GM21526 (cell line): ENCODE results near the gene KMT2C.
A peak's percentile ranks its signal among the peaks of the same experiment; 100 is the strongest.
"Not testable (repeated sequence)": the region's sequence is repeated elsewhere in the genome, so short reads cannot be mapped to it uniquely, and the experiment has no call there.

ENCODE experiments used
- ATAC-seq: cut with Tn5 transposase; IDR thresholded peaks from one replicate; pipeline ENCODE4 v1.9.1; 2021; ENCODE audit warnings: moderate library complexity; ENCODE audit not compliant: unreplicated experiment, low FRiP score

The KMT2C gene

DNA sequence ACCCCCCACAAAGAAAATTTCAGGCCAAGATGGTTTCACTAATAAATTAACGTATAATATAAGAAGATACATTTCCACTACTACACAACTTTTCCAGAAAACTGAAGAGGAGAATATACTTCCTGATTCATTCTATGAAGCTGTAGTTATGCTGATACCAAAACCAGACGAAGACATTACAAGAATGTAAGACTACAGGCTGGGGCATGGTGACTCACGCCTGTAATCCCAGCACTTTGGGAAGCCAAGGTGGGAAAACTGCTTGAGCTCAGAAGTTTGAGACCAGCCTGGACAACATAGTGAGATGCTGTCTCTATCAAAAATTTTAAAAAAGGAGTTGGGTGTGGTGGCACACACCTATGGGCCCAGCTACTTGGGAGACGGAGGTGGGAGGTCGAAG, 201.4 kb downstream of the KMT2C start:
- ATAC-seq, result not testable (repeated sequence)

DNA sequence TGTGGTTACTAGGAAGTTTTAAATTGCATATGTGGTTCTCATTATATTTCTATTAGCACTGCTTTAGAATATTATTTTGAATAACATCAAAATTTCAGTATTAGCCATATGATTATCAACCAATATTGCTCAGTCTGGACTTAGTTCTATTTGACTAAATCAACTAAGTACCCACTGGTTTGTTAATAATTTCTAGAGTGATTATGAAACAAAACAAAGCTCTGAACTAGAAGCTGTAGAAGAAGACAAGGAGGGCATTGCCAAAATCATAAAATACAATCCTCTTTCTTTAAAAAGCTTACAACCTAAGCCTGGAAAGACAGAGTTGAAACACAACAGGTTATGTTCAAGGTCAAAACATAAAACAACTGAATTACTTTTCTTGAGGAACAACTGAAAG, 204.7 kb downstream of the KMT2C start:
- no peak for ATAC-seq

DNA sequence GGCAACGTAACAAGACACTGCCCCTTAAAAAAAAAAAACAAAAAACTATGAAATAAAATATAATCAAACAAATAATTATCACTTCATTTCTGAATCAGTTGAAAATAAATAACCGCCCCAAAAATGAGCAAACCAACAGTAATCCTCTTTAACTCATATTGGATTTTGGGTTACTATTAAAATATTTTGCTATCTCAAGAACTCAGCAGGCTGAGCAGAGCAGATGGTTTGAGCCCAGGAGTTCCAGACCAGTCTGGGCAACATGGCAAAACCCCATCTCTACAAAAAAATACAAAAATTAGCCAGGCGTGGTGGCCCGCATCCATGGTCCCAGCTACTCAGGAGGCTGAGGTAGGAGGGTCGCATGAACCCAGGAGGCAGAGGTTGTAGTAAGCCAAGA, 216.2 kb downstream of the KMT2C start:
- ATAC-seq, result not testable (repeated sequence)

DNA sequence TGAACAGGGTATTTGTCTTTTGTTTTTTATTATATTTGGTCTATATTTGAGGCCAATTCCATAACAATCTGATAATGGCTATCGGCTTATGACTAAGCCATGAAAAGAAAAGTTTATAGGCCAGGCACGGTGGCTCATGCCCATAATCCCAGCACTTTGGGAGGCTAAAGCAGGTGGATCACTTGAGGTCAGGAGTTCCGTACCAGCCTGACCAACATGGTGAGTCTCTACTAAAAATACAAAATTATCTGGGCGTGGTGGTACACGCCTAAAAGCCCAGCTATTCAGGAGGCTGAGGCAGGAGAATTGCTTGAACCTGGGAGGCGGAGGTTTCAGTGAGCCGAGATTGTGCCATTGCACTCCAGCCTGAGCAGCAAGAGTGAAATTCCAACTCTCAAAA, 227.0 kb downstream of the KMT2C start:
- not testable (repeated sequence) for ATAC-seq

DNA sequence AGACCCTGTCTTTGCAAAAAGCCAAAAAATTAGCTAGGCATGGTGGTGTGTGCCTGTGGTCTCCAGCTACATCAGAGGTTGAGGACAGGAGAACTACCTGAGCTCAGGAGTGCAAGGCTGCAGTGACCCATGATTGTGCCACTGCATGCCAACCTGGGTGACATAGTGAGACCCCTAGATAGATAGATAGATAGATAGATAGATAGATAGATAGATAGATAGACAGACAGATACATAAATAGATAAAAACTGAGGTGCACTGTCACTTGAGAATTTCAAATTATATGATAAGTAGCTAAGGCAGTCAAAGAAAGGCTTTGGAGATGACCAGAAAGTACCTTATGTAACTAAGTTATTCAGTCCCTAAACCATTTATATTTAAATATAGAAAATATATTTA, 231.4 kb downstream of the KMT2C start:
- not testable (repeated sequence) for ATAC-seq

DNA sequence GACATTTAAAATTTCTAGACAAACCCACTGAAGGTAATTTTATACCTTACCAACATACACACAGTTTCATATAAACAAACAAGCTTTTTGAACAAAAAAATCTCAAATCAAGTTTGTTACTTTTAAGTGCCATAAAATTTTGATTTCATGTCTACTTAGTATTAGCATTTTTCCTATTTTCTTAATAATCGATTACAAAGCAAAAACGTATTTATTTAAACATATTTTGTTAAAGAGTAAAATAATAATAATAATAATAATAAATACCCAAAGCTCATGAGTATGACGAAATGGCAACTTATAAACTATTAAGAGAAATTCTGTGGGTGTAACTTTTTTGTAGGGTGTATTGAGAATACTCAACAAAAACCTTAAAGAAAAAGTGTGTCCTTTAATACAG, 232.7 kb downstream of the KMT2C start:
- ATAC-seq, result no peak

DNA sequence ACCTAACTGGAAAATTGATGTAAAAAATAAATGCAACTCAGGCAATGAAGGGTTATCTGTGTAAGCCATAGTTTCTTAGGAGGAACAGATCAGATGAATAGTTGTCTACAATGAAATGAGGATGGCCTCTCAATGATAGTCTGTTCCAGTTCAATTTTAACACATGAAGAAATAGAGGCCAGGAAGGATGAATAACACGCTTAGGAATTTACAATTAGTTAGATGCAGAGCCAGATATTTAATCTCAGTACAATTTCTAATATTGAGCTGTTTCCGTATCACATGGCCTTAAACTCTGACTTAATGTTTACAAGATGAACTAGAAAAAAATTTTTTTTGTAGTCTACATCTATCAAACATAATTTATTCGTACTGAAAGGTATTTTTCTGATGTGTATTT, 233.7 kb downstream of the KMT2C start:
- ATAC-seq, result no peak

DNA sequence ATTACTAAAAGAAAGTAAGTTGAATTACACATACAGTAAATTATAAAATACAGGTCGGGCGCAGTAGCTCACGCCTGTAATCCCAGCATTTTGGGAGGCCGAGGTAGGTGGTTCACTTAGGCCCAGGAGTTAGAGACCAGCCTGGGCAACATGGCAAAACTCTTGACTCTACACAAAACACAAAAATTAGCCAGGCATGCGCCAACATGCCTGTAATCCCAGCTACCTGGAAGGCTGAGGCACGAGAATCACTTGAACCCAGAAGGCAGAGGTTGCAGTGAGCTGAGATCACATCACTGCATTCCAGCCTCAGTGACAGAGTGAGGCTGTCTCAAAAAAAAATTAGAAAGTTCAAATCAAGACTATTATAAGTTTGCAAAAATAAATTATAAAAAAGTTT, 235.4 kb downstream of the KMT2C start:
- ATAC-seq, result no peak

DNA sequence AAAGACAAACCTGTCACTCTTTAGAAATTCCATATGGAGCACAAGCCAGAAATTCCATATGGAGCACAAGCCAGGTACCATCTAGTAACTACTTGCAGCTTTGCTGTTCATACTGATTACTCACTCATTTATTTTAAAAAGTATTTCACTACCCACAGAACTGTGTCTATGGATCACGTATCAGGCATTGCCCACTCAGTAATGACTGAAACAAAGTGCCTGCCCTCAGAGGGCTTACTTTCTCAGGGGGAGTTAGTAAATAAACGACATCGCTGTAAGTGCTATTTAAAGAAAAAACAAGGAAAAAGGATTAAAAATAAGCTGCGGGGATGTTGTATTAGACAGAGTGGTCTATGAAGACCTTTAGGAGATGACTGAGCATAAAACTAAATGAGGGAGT, 239.4 kb downstream of the KMT2C start:
- no peak for ATAC-seq

DNA sequence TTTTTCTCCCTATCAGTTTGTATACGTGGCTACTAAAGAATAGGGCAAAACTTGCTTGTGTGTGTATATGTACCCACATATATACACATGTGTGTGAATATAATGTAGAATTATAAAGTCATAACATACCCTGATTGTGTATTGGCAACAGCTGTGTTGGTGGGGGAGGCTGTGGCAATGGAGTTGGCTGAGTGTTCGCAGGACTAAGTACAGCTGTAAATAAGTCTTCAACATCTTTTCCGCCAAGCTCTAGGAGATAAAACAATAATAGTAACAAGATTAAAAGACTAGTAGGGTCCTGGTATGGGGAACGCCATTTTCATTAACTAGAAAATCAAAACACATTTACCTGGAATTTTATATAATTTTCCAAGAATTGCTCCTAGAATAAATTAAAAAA, 241.9 kb downstream of the KMT2C start:
- no peak for ATAC-seq

DNA sequence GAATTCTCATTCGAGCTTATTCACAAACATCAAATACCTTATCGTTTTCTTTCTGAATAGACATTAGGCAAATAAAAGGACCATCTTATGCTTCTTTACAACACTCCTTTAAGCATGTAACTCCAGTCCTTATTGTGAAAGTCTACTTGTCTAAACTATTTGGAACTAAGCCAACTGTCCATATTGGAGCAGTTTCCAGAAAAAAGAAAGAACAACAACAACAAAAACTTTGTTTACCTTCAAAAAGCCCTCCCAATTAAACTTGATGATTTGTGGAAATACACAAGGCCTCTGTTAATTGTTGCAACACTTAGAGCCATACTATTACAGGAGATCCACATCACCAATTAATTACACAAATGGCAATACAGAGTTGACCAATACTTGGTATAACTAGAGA, 246.7 kb downstream of the KMT2C start:
- no peak for ATAC-seq

DNA sequence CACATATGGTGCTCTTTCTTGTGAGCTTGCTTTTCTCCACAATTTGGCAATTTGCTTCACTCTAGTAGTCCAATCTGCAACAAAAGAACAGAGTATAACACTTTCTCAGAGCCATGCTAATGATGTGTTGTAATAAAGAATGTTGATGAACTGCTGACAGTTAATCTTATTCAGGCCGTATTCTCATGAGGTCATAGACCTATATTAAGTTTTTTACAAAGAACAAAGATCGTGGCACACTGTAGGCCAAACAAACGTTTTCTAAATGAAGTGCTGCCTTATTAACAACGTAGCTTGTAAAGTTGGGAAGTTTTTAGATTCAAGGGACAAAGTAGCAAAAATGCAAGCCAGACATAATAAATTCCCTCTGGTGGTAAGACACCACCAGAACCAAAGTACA, 250.2 kb downstream of the KMT2C start:
- no peak for ATAC-seq

DNA sequence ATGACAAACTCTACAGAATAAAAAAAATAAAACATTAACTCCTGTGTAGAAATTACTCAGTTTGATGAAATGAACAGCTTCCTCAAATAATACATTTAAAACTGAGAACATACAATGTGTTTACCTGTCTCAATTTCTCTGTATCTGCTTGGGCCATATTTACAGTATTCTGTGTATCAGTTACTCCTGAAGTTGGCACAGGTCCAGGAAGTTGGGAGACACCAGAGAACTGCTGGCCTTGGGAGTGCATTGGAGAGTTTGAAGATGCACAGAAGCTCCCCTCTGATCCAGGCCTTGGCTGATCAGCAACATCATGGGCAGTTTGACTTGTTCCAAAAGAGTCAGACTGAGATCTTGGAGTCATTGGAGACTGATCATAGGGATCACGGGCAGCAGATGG, 255.2 kb downstream of the KMT2C start:
- no peak for ATAC-seq

DNA sequence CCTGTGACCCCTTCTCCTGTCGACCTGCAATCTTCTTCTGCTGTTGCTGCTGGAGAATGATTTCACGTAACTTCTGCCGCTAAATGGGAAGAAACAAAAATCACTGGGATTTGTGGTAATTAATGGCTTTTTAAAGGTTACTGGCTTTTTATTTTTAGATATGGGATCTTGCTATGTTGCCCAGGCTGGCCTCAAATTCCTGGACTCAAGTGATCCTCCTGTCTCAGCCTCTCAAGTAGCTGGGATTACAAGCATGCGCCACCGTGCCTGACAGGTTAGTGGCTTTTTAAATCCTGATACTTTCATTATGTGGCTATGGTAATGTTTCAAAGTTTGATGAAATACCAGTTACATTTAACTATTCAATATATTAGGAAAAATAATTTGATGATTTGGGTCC, 255.8 kb downstream of the KMT2C start:
- no peak for ATAC-seq

DNA sequence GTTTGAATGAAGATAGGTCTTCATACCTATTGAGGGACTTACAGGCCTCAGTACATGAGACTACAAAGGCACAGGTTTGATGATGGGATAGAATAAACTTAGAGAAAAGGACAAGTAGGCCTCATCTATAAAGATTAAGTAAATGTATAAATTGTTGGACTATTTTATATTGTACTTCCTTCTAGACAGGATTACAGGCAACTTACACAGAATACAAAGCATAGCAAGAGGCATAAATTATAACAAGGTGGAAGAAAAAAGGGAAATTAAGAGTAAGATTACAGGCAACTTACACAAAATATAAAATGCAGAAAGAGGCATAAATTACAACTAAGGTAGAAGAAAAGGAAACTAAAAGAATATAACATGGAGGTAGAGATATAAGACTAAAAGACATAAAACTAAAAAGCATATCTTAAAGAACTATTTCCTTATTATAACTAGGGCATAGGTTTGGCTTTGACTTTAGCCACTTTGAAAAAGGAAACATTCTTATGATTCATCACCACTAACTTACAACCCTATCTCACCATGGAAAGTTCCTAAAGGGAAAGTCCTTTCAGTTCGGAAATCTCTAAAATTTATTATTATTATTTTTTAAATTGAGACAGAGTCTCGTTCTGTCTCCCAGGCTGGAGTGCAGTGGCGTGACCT, 257.3 kb downstream of the KMT2C start:
- ATAC-seq, result no peak

DNA sequence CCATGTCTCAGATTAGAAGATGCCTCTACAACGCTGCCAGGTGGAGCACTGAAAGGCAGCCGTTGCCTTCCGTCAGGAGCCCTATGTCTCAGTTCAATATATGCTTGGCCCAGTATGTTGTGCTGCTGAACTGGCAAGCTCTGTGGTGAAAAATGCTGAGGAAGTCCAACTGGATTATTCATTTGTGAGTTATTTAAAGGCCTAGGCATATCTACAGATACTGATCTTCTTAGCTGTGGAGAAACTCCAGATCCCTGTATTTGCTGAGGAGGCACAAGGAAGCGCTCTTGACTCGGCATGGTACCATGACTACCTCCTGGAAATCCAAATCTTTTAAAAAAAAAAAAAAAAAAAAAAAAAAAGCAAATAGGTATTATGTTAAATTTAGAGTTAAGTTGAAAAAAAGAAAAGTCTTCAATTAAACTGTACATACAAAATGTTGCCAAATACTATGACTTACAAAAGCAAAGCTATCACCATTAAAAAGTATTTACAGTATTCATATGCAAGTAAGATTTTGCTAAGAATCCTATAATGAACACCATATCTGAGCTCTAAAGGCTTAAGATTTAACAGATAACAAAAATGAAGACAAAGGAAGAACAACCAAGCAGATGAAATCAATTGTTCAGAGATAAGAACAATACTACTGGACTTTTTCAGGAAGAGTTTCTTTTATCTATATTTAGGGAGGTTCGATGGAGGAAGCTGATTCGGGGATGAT, 258.0 kb downstream of the KMT2C start:
- ATAC-seq, result no peak

DNA sequence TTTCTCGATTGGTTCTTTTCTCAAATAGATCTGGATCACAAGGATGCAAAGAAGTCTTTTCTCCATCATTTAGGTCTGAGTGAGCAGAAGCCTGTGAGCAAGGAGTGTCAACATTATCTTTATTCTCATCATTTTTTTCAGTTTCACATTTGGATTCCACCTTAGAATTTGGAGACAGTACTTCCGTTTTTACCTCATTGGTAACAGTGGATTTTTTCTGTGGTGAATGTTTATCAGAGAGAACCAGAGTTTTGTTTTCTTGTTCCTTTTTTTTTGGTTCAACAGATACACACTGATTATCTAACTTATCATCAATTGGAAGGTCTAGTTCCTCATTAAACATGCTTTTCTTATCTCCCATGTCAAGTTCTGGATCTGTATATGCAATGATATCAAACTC, 259.0 kb downstream of the KMT2C start:
- ATAC-seq, result no peak

DNA sequence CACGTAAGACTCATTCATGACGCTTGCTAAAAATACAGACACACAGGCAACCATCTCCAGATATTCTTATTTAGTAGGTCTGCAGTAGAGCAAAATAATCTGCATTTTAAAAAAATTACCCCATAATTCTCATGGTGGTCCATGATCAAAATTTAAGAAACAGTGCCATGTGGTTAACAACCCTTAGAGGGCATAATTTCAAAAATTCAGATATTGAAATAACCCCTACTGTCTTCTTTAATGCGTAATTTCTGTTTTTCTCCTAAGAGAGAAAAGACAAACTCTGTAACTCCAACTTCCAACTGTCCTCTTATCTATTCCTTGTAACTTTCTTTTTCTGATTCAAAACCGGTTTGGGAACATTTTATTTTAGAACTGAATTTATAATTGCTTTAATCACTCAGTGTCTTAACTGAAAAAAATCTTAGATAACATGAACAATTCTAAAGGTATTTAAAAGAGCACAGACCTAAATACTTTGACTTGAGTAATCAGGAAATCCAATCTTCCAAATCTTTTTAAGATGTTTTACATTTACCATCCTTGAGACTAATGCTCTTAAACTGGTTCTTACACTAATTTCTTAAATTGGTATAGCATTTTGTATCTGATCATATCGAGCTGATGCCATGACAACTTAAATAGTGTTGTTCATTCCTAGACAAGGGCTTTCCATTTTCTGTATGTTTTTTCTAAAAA, 262.3 kb downstream of the KMT2C start:
- no peak for ATAC-seq

DNA sequence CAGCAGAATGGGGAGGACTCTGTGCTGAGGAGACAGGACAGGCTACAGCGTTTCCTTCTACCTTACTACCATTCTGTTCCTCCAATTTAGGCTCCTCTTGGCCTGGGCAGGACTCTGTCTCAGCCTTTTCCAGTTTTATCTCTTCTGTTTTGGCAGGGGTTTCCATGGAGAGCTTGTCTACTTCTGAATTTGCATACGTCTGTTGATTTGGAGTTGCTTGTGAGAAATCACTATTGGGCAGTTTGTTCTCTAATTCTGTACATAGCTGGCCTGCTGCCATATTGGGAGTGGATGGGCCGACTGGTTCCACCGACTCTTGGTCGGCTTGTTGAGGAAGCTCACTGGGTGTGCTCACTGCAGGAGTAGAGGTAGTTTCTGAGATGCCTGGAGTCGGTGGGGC, 273.5 kb downstream of the KMT2C start:
- no peak for ATAC-seq

DNA sequence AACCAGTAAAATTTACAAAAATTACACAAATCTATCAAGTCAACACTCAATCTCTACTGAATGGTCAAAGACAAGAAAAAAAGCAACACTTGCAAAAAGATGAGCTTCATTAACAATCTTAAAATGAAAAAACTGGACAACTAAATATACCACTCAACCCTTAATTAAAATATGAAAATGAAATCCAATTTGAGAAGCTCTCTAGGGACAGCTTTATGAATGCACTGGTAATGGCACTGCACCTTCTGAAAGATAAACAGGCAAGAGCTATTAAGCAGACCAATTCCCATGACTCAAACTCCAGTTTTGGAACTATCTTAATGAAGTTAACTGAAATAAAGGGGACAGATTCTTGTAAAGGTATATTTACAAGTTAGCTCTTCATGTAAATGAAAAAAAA, 274.6 kb downstream of the KMT2C start:
- ATAC-seq, result no peak

DNA sequence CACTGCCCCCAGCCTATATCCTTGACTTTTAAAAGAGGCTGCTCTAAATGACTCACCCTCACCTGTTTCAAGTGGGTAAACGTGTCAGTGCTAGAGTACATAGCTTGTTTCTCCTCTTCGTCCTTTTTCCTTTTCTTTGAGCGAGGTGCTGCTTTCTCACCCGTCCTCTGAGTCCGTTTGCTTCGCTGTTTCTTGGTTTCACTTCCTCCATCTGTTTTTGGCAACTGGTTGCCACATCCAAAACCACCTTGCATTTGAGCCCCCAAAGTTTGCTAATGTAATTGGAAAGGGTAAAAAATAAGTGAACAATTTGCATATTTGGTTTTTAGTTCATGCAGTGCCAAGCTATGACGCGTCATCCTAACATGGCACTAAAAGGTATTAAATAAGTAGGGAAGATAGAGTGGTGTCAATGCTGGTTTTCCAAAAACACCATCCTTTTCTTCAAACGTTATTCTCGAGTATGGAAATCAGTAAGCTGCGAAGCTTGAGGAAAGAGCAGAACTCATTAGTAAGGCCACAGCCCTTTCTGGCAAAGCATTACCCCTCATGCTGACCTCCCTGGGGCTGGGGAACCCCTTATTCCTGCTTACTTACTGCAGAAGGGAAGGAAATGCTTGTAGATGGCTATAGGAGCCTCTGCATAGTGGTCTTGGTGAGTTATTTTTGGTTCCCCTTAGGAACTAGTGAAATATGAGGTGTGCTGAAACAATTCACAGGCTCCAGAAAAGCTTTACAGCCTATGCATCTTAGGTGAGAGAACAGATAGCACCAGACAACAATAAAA, 276.8 kb downstream of the KMT2C start:
- peak; percentile 91 for ATAC-seq
